ENCODE results near the gene MMP25.

The MMP25 gene

GRCh38 chr16:3097266-3097665, 50.9 kb downstream of the MMP25 start:
- DNase-seq = no peak

GRCh38 chr16:3098459-3099394, 52.4 kb downstream of the MMP25 start, which contains the start of gene ZSCAN10:
Gene ZSCAN10 (minus strand): TSS chr16:3099294. CDS start chr16:3092937, 6,357 bp downstream.
- no peak for DNase-seq

DNA sequence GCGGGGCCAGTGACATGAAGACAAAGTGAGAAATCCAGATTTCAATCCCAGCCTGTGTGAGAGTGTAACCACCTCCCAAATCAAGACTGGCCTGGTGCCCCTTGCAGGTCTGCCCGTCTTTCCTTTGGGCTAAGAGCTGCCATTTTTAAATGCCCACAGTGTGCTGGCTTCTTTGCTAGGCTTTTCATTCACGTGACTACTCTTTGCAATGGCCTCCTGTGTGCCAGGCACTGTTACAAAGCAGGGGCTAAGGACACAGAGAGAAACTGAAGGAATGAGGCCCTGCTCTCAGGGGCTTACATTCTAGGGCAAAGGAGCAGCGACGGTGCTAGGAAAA, 53.0 kb downstream of the MMP25 start:
- no peak for DNase-seq

GRCh38 chr16:3099732-3100499, 53.6 kb downstream of the MMP25 start:
- peak; percentile 88 for DNase-seq

DNA sequence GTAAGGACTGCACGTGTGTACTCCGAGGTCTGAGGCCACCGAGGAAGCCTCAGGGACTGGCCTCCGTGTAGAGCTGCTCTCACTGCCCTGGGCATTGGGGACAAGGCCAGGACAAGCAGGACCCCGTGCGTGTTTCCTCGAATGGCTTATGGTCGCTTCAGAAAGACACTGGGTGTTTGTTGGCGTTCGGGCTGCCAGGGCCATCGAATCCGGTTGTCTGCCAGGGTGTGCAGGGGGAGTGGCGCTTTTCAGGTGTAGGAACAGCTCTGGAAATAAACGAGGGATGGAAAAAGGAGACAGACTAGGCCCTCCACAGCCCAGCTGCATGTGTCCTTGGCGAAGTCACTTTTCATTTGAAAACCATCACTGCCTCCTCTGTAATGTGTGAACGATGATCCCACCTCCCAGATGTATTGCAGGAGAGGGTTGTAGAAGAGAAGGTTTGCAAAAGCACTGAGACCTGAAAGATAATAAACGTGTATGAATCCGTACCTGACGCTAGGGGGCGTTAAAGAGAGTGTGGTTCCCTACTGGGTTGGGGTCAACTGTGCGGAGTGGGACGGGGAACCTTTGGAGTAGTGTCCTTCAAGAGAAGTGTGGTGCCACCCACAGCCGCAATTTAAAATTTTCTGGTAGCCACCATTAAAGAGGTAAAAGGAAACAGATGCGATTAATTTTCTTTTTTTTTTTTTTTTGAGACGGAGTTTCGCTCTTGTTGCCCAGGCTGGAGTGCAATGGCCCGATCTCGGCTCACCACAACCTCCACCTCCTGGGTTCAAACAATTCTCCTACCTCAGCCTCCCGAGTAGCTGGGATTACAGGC, 54.9 kb downstream of the MMP25 start:
- no peak for DNase-seq

- DNase-seq = no peak
Measured at GRCh38 chr16:3101841-3102470, 55.6 kb downstream of the MMP25 start.

- peak; percentile 91 for DNase-seq
Measured at GRCh38 chr16:3106205-3106928, 60.0 kb downstream of the MMP25 start.

Data from NCI-H2171 treated with DMSO at 0.1 percent for 48 hours (cell line).